ENCODE data around the gene SYT10. TPM values are rescaled to one million over a fixed set of nuclear protein-coding genes. Genes with fewer than 3 reads are reported as not detected.

The SYT10 gene
- total RNA-seq, 1 experiment from 2014 or later, result not detected

- DNase-seq (ENCODE audit: unreplicated experiment), result no peak
- intact Hi-C loops (cut with micrococcal nuclease), result no loop called here
- H3K9me3 Mint-ChIP-seq (ENCODE audit: unreplicated experiment), result no peaks in the 10 kb centered on the region
- CTCF ChIA-PET, result no interaction called here
- no peaks in the 10 kb centered on the region for H3K36me3 Mint-ChIP-seq (ENCODE audit: insufficient read depth, unreplicated experiment)
- no peaks in the 10 kb centered on the region for H3K4me1 Mint-ChIP-seq (ENCODE audit: insufficient read depth, unreplicated experiment)
- no peak overlapping the region for H3K27ac Mint-ChIP-seq (ENCODE audit: low read depth, unreplicated experiment)
- TF ChIP-seq CTCF (IDR thresholded peaks at IDR 0.05; ENCODE audit: unreplicated experiment), result no peak
- no TSS peak for BruUV-seq (replicated peaks)
- POLR2A ChIA-PET, result no interaction called here
- H3K27me3 Mint-ChIP-seq (ENCODE audit: insufficient read depth, unreplicated experiment), result peaks cover 12% of the 10 kb centered on the region
- no peak overlapping the region for H3K4me3 Mint-ChIP-seq (ENCODE audit: unreplicated experiment)
Observed at GRCh38 chr12:33437598-33437997, 2.0 kb downstream of the SYT10 start.

- CTCF ChIA-PET, result no interaction called here
- no peak overlapping the region for H3K4me3 Mint-ChIP-seq (ENCODE audit: unreplicated experiment)
- POLR2A ChIA-PET, result no interaction called here
- intact Hi-C loops (cut with micrococcal nuclease), result no loop called here
- no peak overlapping the region for H3K27ac Mint-ChIP-seq (ENCODE audit: low read depth, unreplicated experiment)
- no peaks in the 10 kb centered on the region for H3K9me3 Mint-ChIP-seq (ENCODE audit: unreplicated experiment)
- DNase-seq (ENCODE audit: unreplicated experiment), result no peak
- no peaks in the 10 kb centered on the region for H3K4me1 Mint-ChIP-seq (ENCODE audit: insufficient read depth, unreplicated experiment)
- peaks cover 29% of the 10 kb centered on the region for H3K27me3 Mint-ChIP-seq (ENCODE audit: insufficient read depth, unreplicated experiment)
- no peaks in the 10 kb centered on the region for H3K36me3 Mint-ChIP-seq (ENCODE audit: insufficient read depth, unreplicated experiment)
- no peak for TF ChIP-seq CTCF (IDR thresholded peaks at IDR 0.05; ENCODE audit: unreplicated experiment)
- no TSS peak for BruUV-seq (replicated peaks)
Observed at GRCh38 chr12:33432992-33433391, 6.6 kb downstream of the SYT10 start.

- Mint-ChIP-seq H3K4me1 (ENCODE audit: insufficient read depth, unreplicated experiment) (no peaks in the 10 kb centered on the region), H3K9me3 (ENCODE audit: unreplicated experiment) (no peaks in the 10 kb centered on the region), H3K36me3 (ENCODE audit: insufficient read depth, unreplicated experiment) (no peaks in the 10 kb centered on the region), H3K4me3 (ENCODE audit: unreplicated experiment) (no peak overlapping the region), H3K27me3 (ENCODE audit: insufficient read depth, unreplicated experiment) (peaks cover 33% of the 10 kb centered on the region), H3K27ac (ENCODE audit: low read depth, unreplicated experiment) (no peak overlapping the region)
- DNase-seq (ENCODE audit: unreplicated experiment), result no peak
- BruUV-seq (replicated peaks), result no TSS peak
- POLR2A ChIA-PET, result no interaction called here
- intact Hi-C loops (cut with micrococcal nuclease), result no loop called here
- CTCF ChIA-PET, result no interaction called here
- no peak for TF ChIP-seq CTCF (IDR thresholded peaks at IDR 0.05; ENCODE audit: unreplicated experiment)
Observed at GRCh38 chr12:33431648-33432047, 8.0 kb downstream of the SYT10 start.

- intact Hi-C loops (cut with micrococcal nuclease), result no loop called here
- H3K9me3 Mint-ChIP-seq (ENCODE audit: unreplicated experiment), result no peaks in the 10 kb centered on the region
- BruUV-seq (replicated peaks), result no TSS peak
- no peak for DNase-seq (ENCODE audit: unreplicated experiment)
- no peaks in the 10 kb centered on the region for H3K36me3 Mint-ChIP-seq (ENCODE audit: insufficient read depth, unreplicated experiment)
- H3K4me1 Mint-ChIP-seq (ENCODE audit: insufficient read depth, unreplicated experiment), result no peaks in the 10 kb centered on the region
- H3K4me3 Mint-ChIP-seq (ENCODE audit: unreplicated experiment), result no peak overlapping the region
- peaks cover 33% of the 10 kb centered on the region for H3K27me3 Mint-ChIP-seq (ENCODE audit: insufficient read depth, unreplicated experiment)
- CTCF ChIA-PET, result no interaction called here
- POLR2A ChIA-PET, result interaction anchor here (0.5 kb wide), 1 partner anchor 201 kb away, joined by 3 read pairs; no protein-coding TSS in a partner anchor
- TF ChIP-seq CTCF (IDR thresholded peaks at IDR 0.05; ENCODE audit: unreplicated experiment), result no peak
- H3K27ac Mint-ChIP-seq (ENCODE audit: low read depth, unreplicated experiment), result no peak overlapping the region
Observed at GRCh38 chr12:33429468-33429867, 10.2 kb downstream of the SYT10 start.

Data from MCF 10A (cell line).